ENCODE measurements around the gene RTP2.

- TF ChIP-seq, protein P1, sequence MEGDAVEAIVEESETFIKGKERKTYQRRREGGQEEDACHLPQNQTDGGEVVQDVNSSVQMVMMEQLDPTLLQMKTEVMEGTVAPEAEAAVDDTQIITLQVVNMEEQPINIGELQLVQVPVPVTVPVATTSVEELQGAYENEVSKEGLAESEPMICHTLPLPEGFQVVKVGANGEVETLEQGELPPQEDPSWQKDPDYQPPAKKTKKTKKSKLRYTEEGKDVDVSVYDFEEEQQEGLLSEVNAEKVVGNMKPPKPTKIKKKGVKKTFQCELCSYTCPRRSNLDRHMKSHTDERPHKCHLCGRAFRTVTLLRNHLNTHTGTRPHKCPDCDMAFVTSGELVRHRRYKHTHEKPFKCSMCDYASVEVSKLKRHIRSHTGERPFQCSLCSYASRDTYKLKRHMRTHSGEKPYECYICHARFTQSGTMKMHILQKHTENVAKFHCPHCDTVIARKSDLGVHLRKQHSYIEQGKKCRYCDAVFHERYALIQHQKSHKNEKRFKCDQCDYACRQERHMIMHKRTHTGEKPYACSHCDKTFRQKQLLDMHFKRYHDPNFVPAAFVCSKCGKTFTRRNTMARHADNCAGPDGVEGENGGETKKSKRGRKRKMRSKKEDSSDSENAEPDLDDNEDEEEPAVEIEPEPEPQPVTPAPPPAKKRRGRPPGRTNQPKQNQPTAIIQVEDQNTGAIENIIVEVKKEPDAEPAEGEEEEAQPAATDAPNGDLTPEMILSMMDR (IDR thresholded peaks at IDR 0.05), result no peak
- TF ChIP-seq POLR2A (IDR thresholded peaks at IDR 0.05), result no peak
Measured at GRCh38 chr3:187739094-187739560, 36.8 kb upstream of the RTP2 start.
